Parathyroid adenoma (tissue), 2 donors: ENCODE results near the gene FSD1.

Experiments used
- H2AFZ ChIP-seq: fragments of 300-600 bp; sonication (generic); one replicate; pipeline ENCODE4 v1.7.0; 2017; ENCODE audit warnings: antibody characterized with exemption, mild to moderate bottlenecking
- H3K27ac ChIP-seq: fragments of 300-600 bp; sonication (generic); one replicate; pipeline ENCODE4 v1.7.0; 2017
- H3K27me3 ChIP-seq: fragments of 300-600 bp; sonication (generic); one replicate; pipeline ENCODE4 v1.7.0; 2017; ENCODE audit warnings: low read length; ENCODE audit not compliant: control insufficient read depth, insufficient read depth
- H3K36me3 ChIP-seq: fragments of 300-600 bp; sonication (generic); one replicate; pipeline ENCODE4 v1.7.0; 2017; ENCODE audit warnings: low read length; ENCODE audit not compliant: control insufficient read depth, insufficient read depth
- H3K4me1 ChIP-seq: fragments of 300-600 bp; sonication (generic); one replicate; pipeline ENCODE4 v1.7.0; 2017; ENCODE audit warnings: control low read depth
- H3K4me2 ChIP-seq: fragments of 300-600 bp; sonication (generic); one replicate; pipeline ENCODE4 v1.7.0; 2017; ENCODE audit warnings: low read length
- H3K4me3 ChIP-seq: fragments of 300-600 bp; sonication (generic); one replicate; pipeline ENCODE4 v1.7.0; 2017; ENCODE audit warnings: low read depth, low read length
- H3K79me2 ChIP-seq: fragments of 300-600 bp; sonication (generic); one replicate; pipeline ENCODE4 v1.7.0; 2017; ENCODE audit warnings: control low read depth
- H3K9ac ChIP-seq: fragments of 300-600 bp; sonication (generic); one replicate; pipeline ENCODE4 v1.7.0; 2017; ENCODE audit warnings: mild to moderate bottlenecking
- H3K9me3 ChIP-seq: fragments of 300-600 bp; sonication (generic); one replicate; pipeline ENCODE4 v1.7.0; 2017; ENCODE audit warnings: low read length; ENCODE audit not compliant: control insufficient read depth
- TF ChIP-seq, protein P1 (sequence below): fragments of 300-600 bp; sonication (generic); IDR thresholded peaks from one replicate; pipeline ENCODE4 v1.7.0; 2017; ENCODE audit warnings: antibody characterized with exemption, mild to moderate bottlenecking
- donor health status: primary hyperparathyroidism.

FSD1 gene

DNA sequence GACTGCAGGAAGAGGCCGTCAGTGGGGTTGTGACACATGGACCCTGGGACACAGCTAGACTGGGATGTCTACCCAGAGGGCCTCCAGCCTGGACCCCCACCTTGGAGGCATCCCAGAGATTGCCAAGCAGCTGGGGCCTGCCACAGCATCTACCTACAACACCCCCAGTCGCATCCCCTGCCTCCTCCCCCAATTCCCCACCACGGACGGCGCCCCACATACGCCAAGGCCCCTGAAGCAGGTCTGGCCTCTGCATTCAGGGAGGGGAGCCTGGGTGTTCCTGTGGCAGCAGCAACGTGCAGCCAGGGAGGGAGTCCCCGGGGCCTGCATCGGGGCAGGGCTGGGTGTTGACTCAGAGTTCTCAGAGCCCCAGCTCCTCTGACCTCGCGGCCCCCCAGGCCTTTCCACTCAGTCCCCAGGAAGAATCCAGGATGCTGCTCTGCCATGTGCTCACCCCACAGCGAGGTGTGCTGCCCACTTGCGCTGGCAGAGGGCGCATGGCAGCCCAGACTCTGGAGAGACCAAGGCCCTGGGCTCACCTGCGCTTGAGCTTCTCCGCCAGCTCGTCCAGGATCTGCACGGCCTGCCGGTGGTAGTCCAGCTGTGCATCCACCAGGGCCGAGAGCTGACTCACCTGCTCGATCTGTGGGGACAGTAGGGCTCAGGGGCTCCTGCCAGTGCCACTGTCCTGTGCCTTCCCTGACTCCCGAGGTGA, 58.6 kb downstream of the FSD1 start:
- TF ChIP-seq, protein P1, sequence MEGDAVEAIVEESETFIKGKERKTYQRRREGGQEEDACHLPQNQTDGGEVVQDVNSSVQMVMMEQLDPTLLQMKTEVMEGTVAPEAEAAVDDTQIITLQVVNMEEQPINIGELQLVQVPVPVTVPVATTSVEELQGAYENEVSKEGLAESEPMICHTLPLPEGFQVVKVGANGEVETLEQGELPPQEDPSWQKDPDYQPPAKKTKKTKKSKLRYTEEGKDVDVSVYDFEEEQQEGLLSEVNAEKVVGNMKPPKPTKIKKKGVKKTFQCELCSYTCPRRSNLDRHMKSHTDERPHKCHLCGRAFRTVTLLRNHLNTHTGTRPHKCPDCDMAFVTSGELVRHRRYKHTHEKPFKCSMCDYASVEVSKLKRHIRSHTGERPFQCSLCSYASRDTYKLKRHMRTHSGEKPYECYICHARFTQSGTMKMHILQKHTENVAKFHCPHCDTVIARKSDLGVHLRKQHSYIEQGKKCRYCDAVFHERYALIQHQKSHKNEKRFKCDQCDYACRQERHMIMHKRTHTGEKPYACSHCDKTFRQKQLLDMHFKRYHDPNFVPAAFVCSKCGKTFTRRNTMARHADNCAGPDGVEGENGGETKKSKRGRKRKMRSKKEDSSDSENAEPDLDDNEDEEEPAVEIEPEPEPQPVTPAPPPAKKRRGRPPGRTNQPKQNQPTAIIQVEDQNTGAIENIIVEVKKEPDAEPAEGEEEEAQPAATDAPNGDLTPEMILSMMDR: peak; percentile 48
- Histone ChIP-seq H3K9me3 (no peaks in the 10 kb centered on the region), H3K9ac (no peak overlapping the region), H3K27ac (no peak overlapping the region), H3K4me1 (peaks cover 2% of the 10 kb centered on the region), H3K27me3 (no peaks in the 10 kb centered on the region), H3K4me3 (no peak overlapping the region), H3K4me2 (no peak overlapping the region), H3K36me3 (no peaks in the 10 kb centered on the region), H3K79me2 (peaks cover 24% of the 10 kb centered on the region), H2AFZ (no peak overlapping the region)

GRCh38 chr19:4363571-4364304, 59.3 kb downstream of the FSD1 start:
- Histone ChIP-seq H3K9me3 (no peaks in the 10 kb centered on the region), H3K4me1 (peaks cover 10% of the 10 kb centered on the region), H3K27me3 (no peaks in the 10 kb centered on the region), H3K27ac (no peak overlapping the region), H3K9ac (no peak overlapping the region), H3K79me2 (peaks cover 28% of the 10 kb centered on the region), H3K4me3 (no peak overlapping the region), H2AFZ (no peak overlapping the region), H3K36me3 (no peaks in the 10 kb centered on the region), H3K4me2 (no peak overlapping the region)
- TF ChIP-seq, protein P1: no peak

DNA sequence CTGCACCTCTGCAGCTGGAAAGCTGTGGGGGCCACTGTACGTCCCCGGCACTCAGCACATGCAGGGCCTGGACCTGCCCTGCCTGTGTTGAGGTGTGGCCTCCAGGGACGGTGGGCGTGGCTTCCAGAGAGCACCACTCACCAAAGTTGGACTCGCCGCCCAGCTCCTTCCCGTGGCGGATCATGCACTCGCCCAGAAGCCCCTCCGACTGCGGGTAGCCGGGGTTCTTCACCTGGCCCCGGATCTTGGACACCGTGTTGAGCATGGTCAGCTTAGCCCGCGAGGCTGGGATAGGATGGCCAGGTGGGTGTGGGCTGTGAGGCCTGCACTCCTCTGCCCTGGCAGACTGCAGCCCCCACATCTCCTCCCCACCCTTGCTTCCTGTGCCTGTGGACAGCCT, 60.9 kb downstream of the FSD1 start:
- H3K36me3 ChIP-seq: no peaks in the 10 kb centered on the region

DNA sequence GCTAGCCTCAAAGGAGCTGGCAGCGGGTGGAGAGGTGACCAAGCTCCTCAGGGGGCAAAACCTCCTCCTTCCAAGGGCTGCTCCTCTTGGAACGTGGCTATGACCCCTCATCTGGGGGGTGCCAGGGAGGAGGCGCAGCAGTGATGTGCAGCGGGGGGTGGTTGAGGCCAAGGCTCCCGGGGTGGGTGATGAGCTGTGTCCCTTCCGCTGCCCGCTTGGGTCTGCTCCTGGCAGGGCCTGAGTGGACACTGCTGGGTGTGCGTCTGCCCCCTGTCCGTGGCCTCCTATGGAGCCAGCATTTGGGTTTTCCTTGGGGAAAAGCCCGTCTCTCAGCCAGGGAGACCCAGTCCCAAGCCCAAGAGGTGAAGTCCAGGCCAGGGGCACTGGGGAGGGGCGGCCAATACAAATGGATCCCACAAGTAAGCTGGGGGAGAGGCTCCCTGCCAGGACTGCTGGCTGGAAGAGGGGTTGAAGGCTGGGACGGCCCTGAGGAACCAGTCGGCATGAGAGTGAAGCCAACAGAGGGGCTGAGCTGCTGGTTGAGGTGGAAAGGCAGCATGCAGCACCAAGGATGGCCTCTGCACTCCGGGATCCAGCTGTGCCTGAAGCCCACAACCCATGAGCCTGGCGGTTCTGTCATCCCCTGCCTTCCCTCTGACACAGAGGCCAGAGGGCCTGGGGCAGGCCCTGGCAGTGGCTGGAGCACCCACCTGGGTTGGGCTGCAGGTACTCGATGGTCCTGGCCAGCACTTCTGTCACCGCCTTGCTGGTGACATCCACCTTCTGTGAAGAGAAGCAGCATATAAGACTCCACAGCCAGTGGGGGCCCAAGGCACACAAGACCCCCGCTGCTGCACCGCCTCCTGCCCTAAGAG, 61.6 kb downstream of the FSD1 start:
- peaks cover 30% of the 10 kb centered on the region for H3K4me1 ChIP-seq
- no peaks in the 10 kb centered on the region for H3K9me3 ChIP-seq
- H3K79me2 ChIP-seq: peaks cover 37% of the 10 kb centered on the region
- H3K27ac ChIP-seq: no peak overlapping the region
- H3K4me3 ChIP-seq: no peak overlapping the region
- no peak overlapping the region for H3K9ac ChIP-seq
- TF ChIP-seq, protein P1: no peak
- no peak overlapping the region for H3K4me2 ChIP-seq
- no peaks in the 10 kb centered on the region for H3K36me3 ChIP-seq
- no peak overlapping the region for H2AFZ ChIP-seq
- no peaks in the 10 kb centered on the region for H3K27me3 ChIP-seq

More for the DNA sequence above, 60.9 kb downstream of the FSD1 start:
- Histone ChIP-seq H3K27ac (no peak overlapping the region), H3K79me2 (peaks cover 35% of the 10 kb centered on the region), H3K4me2 (no peak overlapping the region), H3K9ac (no peak overlapping the region), H3K4me1 (peaks cover 25% of the 10 kb centered on the region), H2AFZ (no peak overlapping the region), H3K27me3 (no peaks in the 10 kb centered on the region), H3K9me3 (no peaks in the 10 kb centered on the region), H3K4me3 (no peak overlapping the region)
- TF ChIP-seq, protein P1: no peak
